ENCODE data around the gene ERBB3.
"Not testable (repeated sequence)": the region's sequence is repeated elsewhere in the genome, so short reads cannot be mapped to it uniquely, and the experiment has no call there.

ERBB3 gene

DNA sequence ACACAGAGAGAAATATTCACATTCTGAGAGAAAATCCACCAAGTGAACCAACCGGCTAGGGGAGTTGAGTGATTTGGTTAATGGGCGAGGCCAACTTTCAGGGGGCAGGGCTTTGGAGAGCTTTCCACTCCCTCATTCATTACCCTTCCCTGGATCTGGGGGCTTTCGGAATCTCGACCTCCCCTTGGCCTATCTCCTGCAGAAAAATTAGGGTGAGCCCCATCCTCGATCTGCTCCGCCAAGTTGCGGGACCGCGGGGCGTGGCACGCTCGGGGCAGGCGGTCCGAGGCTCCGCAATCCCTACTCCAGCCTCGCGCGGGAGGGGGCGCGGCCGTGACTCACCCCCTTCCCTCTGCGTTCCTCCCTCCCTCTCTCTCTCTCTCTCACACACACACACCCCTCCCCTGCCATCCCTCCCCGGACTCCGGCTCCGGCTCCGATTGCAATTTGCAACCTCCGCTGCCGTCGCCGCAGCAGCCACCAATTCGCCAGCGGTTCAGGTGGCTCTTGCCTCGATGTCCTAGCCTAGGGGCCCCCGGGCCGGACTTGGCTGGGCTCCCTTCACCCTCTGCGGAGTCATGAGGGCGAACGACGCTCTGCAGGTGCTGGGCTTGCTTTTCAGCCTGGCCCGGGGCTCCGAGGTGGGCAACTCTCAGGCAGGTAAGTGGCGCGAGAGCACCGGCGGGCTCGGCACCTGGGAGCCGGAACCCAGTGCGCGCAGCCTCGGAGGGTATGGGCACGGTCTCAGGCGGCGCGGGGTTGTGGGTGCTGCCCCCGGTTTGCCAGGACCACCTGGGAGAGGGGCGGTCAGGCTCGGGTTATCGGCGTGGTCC lies at the start of gene ERBB3:
ERBB3 (plus strand) TSS at position 443 of the 833 bp plus-strand sequence; CDS start at position 579, 136 bp downstream.
- Mint-ChIP-seq H3K4me3 (peak within 1 kb of the TSS; percentile 78), H3K27me3 (peaks cover 26% of the 10 kb centered on the region), H3K27ac (ENCODE audit: low read depth) (no peak within 1 kb of the TSS), H3K36me3 (ENCODE audit: insufficient read depth) (peaks cover 8% of the 10 kb centered on the region), H3K4me1 (peaks cover 13% of the 10 kb centered on the region), H3K9me3 (no peaks in the 10 kb centered on the region)
- ATAC-seq (replicated peaks; ENCODE audit: extremely low read depth, poor library complexity, severe bottlenecking) (peak; percentile 63), DNase-seq (ENCODE audit: low spot score in 2 of 2) (peak; percentile 11 to 20)

DNA sequence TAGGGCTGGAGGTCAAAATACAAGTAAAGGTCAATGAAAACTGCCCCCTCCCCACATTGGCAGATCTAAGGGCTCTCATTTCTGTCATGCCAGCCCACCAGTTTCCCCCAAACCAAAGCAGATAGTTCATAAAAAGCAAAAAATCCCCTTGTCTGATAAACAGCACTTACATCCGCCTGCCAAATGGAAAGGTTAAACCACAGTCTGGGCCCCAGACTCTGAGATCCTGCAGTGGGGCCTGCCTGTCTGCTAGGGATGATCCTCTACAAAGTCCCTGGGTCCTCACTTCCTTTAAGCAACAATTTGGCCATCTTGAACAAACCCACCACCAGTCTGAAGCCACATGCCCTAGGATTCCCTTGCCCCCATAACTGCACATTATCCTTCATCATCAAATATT lies 48.0 kb upstream of the ERBB3 start:
- Mint-ChIP-seq H3K36me3 (ENCODE audit: insufficient read depth) (peaks cover 13% of the 10 kb centered on the region), H3K27ac (ENCODE audit: low read depth) (peak overlapping the region; percentile 13), H3K9me3 (no peaks in the 10 kb centered on the region), H3K27me3 (no peaks in the 10 kb centered on the region), H3K4me3 (no peak overlapping the region), H3K4me1 (peaks cover 8% of the 10 kb centered on the region)
- ATAC-seq (replicated peaks; ENCODE audit: extremely low read depth, poor library complexity, severe bottlenecking) (no peak), DNase-seq (ENCODE audit: low spot score in 2 of 2) (no peak)

DNA sequence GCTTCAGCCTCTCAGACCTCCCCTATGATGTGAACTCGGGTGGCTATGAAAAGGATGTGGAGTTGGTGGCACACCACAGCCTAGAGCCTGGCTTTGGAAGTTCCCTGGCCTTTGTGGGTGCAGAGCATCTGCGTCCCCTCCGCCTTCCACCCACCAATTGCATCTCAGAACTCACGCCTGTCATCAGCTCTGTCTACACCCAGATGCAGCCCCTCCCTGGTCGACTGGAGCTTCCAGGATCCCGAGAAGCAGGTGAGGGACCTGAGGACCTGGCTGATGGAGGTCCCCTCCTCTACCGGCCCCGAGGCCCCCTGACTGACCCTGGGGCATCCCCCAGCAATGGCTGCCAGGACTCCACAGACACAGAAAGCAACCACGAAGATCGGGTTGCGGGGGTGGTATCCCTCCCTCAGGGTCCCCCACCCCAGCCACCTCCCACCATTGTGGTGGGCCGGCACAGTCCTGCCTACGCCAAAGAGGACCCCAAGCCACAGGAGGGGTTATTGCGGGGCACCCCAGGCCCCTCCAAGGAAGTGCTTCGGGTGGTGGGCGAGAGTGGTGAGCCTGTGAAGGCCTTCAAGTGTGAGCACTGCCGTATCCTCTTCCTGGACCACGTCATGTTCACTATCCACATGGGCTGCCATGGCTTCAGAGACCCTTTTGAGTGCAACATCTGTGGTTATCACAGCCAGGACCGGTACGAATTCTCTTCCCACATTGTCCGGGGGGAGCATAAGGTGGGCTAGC lies 45.2 kb upstream of the ERBB3 start:
- peak; percentile 70 for ATAC-seq (replicated peaks; ENCODE audit: extremely low read depth, poor library complexity, severe bottlenecking)
- Mint-ChIP-seq H3K4me3 (no peak overlapping the region), H3K27ac (ENCODE audit: low read depth) (peak overlapping the region; percentile 86), H3K27me3 (no peaks in the 10 kb centered on the region), H3K4me1 (peaks cover 18% of the 10 kb centered on the region), H3K9me3 (no peaks in the 10 kb centered on the region), H3K36me3 (ENCODE audit: insufficient read depth) (peaks cover 8% of the 10 kb centered on the region)
- DNase-seq (ENCODE audit: low spot score in 2 of 2): peak in 1 of 2 donors; percentile 16

DNA sequence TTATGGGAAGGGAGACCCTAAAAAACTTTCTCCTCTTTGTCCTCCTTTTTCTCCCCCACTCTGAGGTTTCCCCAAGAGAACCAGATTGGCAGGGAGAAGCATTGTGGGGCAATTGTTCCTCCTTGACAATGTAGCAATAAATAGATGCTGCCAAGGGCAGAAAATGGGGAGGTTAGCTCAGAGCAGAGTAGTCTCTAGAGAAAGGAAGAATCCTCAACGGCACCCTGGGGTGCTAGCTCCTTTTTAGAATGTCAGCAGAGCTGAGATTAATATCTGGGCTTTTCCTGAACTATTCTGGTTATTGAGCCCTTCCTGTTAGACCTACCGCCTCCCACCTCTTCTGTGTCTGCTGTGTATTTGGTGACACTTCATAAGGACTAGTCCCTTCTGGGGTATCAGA lies 42.8 kb upstream of the ERBB3 start:
- H3K4me1 Mint-ChIP-seq: peaks cover 23% of the 10 kb centered on the region
- H3K4me3 Mint-ChIP-seq: no peak overlapping the region
- DNase-seq (ENCODE audit: low spot score in 2 of 2) (no peak), ATAC-seq (replicated peaks; ENCODE audit: extremely low read depth, poor library complexity, severe bottlenecking) (no peak)
- peaks cover 19% of the 10 kb centered on the region for H3K36me3 Mint-ChIP-seq (ENCODE audit: insufficient read depth)
- no peaks in the 10 kb centered on the region for H3K9me3 Mint-ChIP-seq
- H3K27me3 Mint-ChIP-seq: no peaks in the 10 kb centered on the region
- peak overlapping the region; percentile 86 for H3K27ac Mint-ChIP-seq (ENCODE audit: low read depth)

DNA sequence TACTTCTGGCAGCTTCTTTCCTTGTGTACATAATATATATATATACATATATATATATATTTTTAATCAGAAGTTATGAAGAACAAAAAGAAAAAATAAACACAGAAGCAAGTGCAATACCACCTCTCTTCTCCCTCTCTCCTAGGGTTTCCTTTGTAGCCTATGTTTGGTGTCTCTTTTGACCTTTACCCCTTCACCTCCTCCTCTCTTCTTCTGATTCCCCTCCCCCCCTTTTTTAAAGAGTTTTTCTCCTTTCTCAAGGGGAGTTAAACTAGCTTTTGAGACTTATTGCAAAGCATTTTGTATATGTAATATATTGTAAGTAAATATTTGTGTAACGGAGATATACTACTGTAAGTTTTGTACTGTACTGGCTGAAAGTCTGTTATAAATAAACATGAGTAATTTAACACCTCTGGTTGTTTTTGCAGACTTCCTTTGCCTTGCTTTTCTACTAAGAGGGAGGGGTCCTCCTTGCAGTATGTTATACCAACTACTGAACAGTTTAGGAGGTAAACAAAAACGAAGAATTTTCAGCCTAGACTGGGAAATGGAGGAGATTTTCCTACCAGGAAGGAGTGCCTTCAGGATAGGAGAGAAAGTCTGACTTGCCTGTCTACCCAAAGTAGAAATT lies 41.8 kb upstream of the ERBB3 start:
- Mint-ChIP-seq H3K9me3 (no peaks in the 10 kb centered on the region), H3K27ac (ENCODE audit: low read depth) (peak overlapping the region; percentile 86), H3K4me1 (peaks cover 30% of the 10 kb centered on the region), H3K4me3 (no peak overlapping the region), H3K27me3 (no peaks in the 10 kb centered on the region), H3K36me3 (ENCODE audit: insufficient read depth) (peaks cover 24% of the 10 kb centered on the region)
- DNase-seq (ENCODE audit: low spot score in 2 of 2): no peak
- ATAC-seq (replicated peaks; ENCODE audit: extremely low read depth, poor library complexity, severe bottlenecking): no peak

DNA sequence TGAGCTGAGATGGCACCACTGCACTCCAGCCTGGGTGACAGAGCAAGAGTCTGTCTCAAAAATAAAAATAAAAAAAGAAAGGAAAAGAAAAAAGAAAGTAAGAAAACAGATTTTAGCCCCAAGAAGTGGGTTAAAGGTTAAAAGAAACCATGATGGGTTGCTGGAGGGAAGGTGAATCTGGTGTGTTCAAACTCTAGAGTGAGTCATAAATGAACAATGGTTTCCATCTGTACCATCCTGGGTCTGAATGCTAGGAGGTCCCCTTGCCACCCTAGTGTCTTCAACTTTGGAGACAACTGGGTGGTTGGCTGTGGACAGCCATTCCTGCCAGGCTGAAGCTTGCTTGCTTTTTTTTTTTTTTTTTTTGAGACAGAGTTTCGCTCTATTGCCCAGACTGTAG lies 39.8 kb upstream of the ERBB3 start:
- peaks cover 33% of the 10 kb centered on the region for H3K4me1 Mint-ChIP-seq
- no peaks in the 10 kb centered on the region for H3K27me3 Mint-ChIP-seq
- DNase-seq (ENCODE audit: low spot score in 2 of 2) (no peak), ATAC-seq (replicated peaks; ENCODE audit: extremely low read depth, poor library complexity, severe bottlenecking) (no peak)
- no peak overlapping the region for H3K27ac Mint-ChIP-seq (ENCODE audit: low read depth)
- H3K9me3 Mint-ChIP-seq: no peaks in the 10 kb centered on the region
- no peak overlapping the region for H3K4me3 Mint-ChIP-seq
- H3K36me3 Mint-ChIP-seq (ENCODE audit: insufficient read depth): peaks cover 41% of the 10 kb centered on the region

DNA sequence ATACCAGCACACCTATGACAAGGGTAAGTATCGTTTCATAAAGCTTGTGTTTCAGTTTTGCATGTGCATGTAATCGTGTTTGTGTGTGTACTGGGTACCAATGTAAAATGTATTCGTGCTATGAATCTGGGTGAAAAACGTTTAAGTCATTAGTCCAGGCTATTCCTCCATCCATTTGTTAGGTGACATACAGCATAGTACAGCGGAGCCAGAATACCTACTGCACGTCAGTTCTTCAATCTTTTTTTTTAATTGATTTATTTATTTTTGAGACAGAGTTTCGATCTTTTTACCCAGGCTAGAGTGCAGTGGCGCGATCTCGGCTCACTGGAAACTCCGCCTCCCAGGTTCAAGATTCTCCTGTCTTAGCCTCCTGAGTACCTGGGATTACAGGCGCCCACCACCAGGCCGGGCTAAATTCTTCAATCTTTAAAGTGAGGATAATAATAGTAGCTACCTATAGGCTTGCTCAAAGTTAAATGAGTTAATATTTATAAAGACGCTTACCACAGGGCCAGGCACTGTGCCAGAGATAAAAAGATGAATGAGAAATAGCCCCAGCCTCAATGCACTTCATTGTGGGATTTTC lies 38.9 kb upstream of the ERBB3 start:
- H3K27ac Mint-ChIP-seq (ENCODE audit: low read depth): peak overlapping the region; percentile 92
- ATAC-seq (replicated peaks; ENCODE audit: extremely low read depth, poor library complexity, severe bottlenecking): no peak
- DNase-seq (ENCODE audit: low spot score in 2 of 2): no peak
- H3K27me3 Mint-ChIP-seq: no peaks in the 10 kb centered on the region
- peaks cover 49% of the 10 kb centered on the region for H3K36me3 Mint-ChIP-seq (ENCODE audit: insufficient read depth)
- peaks cover 26% of the 10 kb centered on the region for H3K4me1 Mint-ChIP-seq
- H3K9me3 Mint-ChIP-seq: no peaks in the 10 kb centered on the region
- H3K4me3 Mint-ChIP-seq: peak overlapping the region; percentile 88

DNA sequence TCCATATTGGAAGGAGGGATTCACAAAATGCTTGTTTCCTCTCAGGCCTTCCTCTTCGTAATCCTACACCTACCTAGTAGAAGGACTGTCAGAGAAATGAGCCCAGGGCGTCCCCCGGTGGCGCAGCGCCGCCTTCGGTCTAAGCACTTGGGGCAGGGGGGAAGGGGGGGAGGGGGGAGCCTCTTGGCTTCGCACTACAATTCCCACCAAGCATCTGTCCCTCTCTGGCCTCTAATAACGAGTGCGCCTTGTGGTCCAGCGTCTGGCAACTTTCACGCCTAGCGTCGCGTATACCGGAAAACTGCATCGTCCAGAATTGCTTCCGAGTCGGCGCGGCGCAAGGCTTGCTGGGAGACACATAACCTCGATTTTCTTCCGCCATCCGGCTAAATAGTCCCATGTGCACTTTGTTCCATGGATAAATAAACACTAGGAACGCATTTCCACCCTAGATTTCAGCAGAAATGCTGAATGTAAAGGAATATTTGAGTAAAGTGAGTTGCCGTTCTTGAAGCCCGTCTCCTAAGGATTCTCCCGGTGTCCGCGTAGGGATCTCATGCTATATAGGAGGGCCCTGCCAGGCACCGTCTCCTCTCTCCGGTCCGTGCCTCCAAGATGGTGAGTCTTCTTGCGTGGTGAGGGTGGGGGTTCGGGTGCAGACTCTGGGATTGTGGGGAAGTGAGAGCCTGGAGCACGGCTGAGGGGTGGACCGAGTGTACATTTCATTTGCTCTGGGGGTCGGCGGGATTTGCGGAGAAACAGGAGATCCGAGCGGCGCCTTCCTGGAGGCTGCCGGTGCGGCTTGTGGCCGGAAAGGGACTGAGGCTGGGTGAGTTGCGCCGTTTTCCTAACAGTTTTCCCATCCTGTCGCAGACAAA lies 38.2 kb upstream of the ERBB3 start, which contains the start of gene RPS26:
RPS26 (plus strand) TSS at position 367 of the 878 bp plus-strand sequence; CDS start at position 616, 249 bp downstream.
- Mint-ChIP-seq H3K4me1 (peaks cover 26% of the 10 kb centered on the region), H3K4me3 (peak within 1 kb of the TSS; percentile 88), H3K27ac (ENCODE audit: low read depth) (peak within 1 kb of the TSS; percentile 92), H3K27me3 (no peaks in the 10 kb centered on the region), H3K36me3 (ENCODE audit: insufficient read depth) (peaks cover 50% of the 10 kb centered on the region), H3K9me3 (no peaks in the 10 kb centered on the region)
- DNase-seq (ENCODE audit: low spot score in 2 of 2) (peak; percentile 80 to 89), ATAC-seq (replicated peaks; ENCODE audit: extremely low read depth, poor library complexity, severe bottlenecking) (peak; percentile 93)

DNA sequence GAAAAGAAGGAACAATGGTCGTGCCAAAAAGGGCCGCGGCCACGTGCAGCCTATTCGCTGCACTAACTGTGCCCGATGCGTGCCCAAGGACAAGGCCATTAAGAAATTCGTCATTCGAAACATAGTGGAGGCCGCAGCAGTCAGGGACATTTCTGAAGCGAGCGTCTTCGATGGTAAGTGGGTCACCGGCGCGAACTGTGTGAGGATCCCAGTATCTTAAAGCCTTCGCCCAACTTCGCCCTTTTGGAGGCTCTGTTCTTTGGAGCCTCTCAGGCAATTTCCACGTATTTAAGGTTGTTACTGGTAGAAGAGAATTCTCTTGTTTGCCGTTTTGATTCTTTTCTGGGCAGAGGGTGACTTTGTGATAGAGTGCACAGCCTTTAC lies 37.5 kb upstream of the ERBB3 start:
- H3K4me3 Mint-ChIP-seq: peak overlapping the region; percentile 88
- not testable (repeated sequence) for ATAC-seq (replicated peaks; ENCODE audit: extremely low read depth, poor library complexity, severe bottlenecking); H3K27me3 Mint-ChIP-seq; H3K9me3 Mint-ChIP-seq; DNase-seq (ENCODE audit: low spot score in 2 of 2)
- H3K36me3 Mint-ChIP-seq (ENCODE audit: insufficient read depth): peaks cover 50% of the 10 kb centered on the region
- H3K27ac Mint-ChIP-seq (ENCODE audit: low read depth): peak overlapping the region; percentile 92
- H3K4me1 Mint-ChIP-seq: peaks cover 25% of the 10 kb centered on the region

DNA sequence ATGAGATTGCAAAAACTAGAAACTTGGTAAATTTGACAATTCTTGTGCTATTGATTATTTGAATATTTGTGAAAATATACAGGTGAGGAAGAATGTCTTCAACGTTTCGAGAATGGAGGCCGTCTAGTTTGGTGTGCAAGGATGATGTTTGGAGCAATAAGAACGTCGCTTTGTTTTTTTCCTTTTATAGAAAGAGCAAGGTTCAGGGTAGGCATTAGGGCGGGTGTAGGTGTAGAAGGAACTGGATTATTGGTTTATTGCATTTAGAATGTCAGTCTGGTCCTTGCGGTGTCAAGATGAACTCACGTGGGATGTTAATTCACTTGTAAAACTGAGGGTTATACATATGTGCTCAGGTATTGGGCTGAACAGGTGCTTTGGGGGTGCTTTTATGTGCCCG lies 37.1 kb upstream of the ERBB3 start:
- peak overlapping the region; percentile 92 for H3K27ac Mint-ChIP-seq (ENCODE audit: low read depth)
- ATAC-seq (replicated peaks; ENCODE audit: extremely low read depth, poor library complexity, severe bottlenecking): no peak

DNA sequence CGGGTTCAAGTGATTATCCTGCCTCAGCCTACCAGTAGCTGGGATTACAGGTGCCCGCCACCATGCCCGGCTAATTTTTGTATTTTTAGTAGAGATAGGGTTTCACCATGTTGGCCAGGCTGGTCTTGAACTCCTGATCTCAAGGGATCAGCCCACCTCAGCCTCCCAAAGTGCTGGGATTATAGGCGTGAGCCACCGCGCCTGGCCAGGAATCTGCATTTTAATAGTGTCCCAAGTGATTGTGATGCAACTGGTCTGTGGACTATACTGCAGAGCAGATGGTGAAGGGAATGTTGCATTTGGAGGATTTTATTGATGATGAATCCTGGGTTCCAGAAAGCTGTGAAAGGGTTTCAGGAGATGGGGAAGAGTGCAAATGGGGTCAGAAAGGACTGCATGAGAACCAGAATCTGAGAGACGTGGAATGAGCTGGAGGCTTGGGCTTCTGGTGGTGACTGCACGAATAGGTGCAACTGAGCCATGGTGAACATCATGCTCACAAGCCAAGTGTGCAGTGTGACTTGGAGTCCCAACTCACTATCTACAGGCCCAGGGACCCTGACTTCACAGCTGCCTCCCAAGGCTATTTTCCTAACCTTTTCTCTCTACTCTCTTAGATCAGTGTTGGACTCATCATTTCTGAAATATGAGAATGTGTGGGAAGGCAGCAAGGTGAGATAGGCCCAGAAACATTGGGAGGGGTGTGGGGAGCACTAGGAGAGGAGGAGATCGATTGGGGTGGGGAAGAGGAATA lies 33.8 kb upstream of the ERBB3 start:
- peak overlapping the region; percentile 71 for H3K27ac Mint-ChIP-seq (ENCODE audit: low read depth)
- no peaks in the 10 kb centered on the region for H3K27me3 Mint-ChIP-seq
- DNase-seq (ENCODE audit: low spot score in 2 of 2) (no peak), ATAC-seq (replicated peaks; ENCODE audit: extremely low read depth, poor library complexity, severe bottlenecking) (no peak)
- H3K4me3 Mint-ChIP-seq: no peak overlapping the region
- peaks cover 16% of the 10 kb centered on the region for H3K4me1 Mint-ChIP-seq
- H3K9me3 Mint-ChIP-seq: no peaks in the 10 kb centered on the region
- peaks cover 47% of the 10 kb centered on the region for H3K36me3 Mint-ChIP-seq (ENCODE audit: insufficient read depth)

More for the DNA sequence above, 37.1 kb upstream of the ERBB3 start:
- H3K4me1 Mint-ChIP-seq: peaks cover 21% of the 10 kb centered on the region
- H3K27me3 Mint-ChIP-seq: no peaks in the 10 kb centered on the region
- H3K9me3 Mint-ChIP-seq: no peaks in the 10 kb centered on the region
- peak overlapping the region; percentile 88 for H3K4me3 Mint-ChIP-seq
- H3K36me3 Mint-ChIP-seq (ENCODE audit: insufficient read depth): peaks cover 50% of the 10 kb centered on the region
- no peak for DNase-seq (ENCODE audit: low spot score in 2 of 2)

Data from central memory CD8-positive, alpha-beta T cell (primary cell).